Fibroblast of the aortic adventitia (primary cell): ENCODE measurements around the gene CABLES1. TPM values are rescaled to one million over a fixed set of nuclear protein-coding genes. Genes with fewer than 3 reads are reported as not detected.
"Not testable (repeated sequence)": the region's sequence is repeated elsewhere in the genome, so short reads cannot be mapped to it uniquely, and the experiment has no call there.

Experiments
- DNase-seq: peaks from one replicate; pipeline ENCODE4 v3.0.0-alpha.2; 2010; ENCODE audit warnings: low read depth
- H3K4me3 ChIP-seq: 2 replicates; pipeline ENCODE4 v1.5.1; 2011; ENCODE audit warnings: low read depth, mild to moderate bottlenecking, control low read depth, low read length, moderate library complexity
- CTCF ChIP-seq: IDR thresholded peaks from 2 replicates; pipeline ENCODE4 v1.5.1; 2011; ENCODE audit warnings: mild to moderate bottlenecking, low read length, control low read depth, inconsistent platforms; ENCODE audit not compliant: insufficient read depth
- total RNA-seq: library from RNA; depleted of rRNA; stranded (reverse); fragments of >200 nt; gene quantifications from 2 replicates; pipeline ENCODE4 v1.2.3, GENCODE V29; 2012; ENCODE audit warnings: low replicate concordance

Gene CABLES1
- total RNA-seq, 1 donor: 7.4 TPM

GRCh38 chr18:23158058-23158457 lies 22.8 kb downstream of the CABLES1 start:
- H3K4me3 ChIP-seq: no peak overlapping the region
- DNase-seq: no peak
- no peak for TF ChIP-seq CTCF

DNA sequence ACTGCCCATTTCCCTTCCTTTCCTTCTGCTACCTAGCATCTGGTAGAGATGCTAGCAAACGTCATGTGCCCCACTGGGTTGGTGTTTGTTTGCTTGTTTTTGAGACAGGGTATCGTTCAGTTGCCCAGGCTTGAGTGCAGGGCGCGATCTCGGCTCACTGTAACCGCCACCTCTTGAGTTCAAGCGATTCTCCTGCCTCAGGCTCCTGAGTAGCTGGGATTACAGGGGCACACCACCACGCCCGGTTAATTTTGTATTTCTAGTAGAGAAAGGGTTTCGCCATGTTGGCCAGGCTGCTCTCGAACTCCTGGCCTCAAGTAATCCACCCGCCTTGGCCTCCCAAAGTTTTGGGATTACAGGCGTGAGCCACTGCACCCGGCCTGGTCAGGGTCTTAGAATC lies 23.6 kb downstream of the CABLES1 start:
- not testable (repeated sequence) for H3K4me3 ChIP-seq

DNA sequence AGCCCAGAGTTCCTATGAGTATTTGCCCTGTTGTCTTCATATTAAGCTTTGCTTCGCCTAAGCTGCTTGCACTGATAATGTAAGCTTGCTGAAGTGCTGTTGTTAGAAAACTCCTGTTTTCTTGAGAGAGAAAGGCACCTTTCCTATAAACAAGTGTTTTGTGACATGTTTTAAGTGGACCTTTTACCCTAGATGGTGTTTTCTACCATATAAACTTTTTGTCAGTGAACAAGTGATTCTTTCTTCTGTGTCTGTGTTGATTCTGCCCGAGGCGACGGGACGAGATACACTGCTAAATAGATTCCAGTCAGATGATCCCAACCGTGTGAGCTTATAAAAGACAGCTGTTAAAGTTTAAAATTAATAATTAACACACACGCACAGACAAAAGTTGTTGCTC lies 24.1 kb downstream of the CABLES1 start:
- no peak overlapping the region for H3K4me3 ChIP-seq
- TF ChIP-seq CTCF: no peak
- no peak for DNase-seq

More for the DNA sequence above, 23.6 kb downstream of the CABLES1 start:
- not testable (repeated sequence) for DNase-seq

DNA sequence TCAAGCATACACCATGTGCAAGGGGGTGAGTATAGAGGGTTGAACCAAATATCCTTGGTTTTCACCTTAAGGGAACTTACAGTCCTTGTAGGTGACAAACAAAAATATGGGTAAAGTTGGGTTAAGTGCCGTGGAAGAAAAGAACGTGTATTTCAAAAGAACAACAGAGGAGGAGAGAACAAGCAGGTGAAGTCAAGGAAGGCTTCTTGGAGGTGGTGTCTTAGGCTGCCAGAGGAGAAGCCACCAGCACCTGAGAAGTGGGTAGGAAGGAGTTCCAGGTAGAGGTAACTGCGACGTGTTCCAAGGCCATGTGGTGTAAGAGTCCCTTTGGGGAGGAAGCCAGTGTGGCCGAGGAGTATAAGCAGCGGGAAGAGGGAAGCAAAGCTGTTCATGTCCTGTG lies 27.2 kb downstream of the CABLES1 start:
- TF ChIP-seq CTCF: no peak
- DNase-seq: no peak
- H3K4me3 ChIP-seq: no peak overlapping the region

- no peak overlapping the region for H3K4me3 ChIP-seq
- DNase-seq: no peak
- no peak for TF ChIP-seq CTCF
Measured at GRCh38 chr18:23163786-23164533, 28.7 kb downstream of the CABLES1 start.

DNA sequence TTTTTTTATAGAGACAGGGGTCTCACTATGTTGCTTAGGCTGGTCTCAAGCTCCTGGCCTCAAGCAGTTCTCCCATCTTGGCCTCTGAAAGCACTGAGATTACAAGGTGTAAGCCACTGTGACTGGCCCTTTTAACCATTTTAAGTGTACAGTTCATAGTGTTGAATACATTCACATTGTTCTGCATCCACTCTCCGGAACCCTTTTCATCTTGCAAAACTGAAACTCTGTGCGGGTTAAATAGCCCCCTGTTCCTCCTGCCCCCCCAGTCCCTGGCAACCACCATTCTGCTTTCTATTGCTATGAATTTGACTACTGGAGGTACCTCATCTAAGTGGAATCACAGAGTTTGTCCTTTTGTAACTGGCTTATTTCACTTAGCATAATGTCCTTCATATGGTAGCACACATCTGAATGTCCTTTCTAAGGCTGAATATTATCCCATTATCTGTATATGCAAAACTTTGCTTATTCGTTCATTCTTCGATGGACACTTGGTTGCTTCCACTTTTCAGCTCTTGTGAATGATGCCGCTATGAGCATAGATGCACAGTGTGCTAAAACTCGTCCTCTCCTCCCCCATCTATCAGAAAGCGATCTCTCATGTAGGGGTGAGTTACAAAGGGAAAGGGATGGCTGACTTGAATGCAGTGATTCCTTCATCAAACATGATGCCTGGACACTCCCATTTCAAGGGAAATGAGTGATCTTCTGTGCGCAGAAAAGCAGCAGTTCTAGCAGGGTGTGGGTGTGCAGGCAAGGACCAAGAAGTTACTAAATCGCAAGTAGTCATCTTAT lies 30.2 kb downstream of the CABLES1 start:
- TF ChIP-seq CTCF: no peak
- DNase-seq: no peak
- H3K4me3 ChIP-seq: no peak overlapping the region

DNA sequence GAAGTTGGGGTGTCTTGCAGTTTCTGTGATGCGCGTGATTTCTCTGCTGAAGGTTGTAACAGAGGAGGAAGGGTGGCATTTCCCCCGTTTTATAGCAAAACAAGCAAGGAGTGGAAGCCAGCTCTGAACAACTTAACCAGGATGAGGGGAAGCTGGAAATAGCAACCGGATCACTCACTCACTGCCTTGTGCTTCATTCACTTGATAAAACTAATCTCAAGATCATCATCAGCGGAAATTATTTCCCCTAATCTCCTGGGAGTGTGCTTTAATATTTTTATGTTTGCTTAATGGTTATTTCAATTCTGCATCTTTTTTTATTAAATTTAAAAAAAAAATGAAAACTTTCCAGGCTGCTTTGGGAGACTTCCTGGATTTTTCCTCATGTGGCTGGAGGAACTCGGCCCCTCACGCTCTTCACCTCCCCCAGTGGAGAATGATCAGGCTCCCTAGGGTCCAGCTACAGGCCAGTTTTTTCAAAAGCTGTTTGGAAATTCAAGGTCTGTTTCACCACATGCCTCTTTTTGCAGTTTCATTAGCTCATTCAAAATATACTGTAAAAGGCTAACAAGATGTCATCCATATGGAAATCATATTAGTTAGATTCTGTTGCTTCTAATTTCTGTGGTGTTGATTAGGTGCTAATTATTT lies 31.7 kb downstream of the CABLES1 start:
- no peak overlapping the region for H3K4me3 ChIP-seq
- peak; percentile 76 for DNase-seq
- TF ChIP-seq CTCF: no peak
